ENCODE data around the gene ATRN.

The ATRN gene

GRCh38 chr20:3681931-3682781 lies 211.3 kb downstream of the ATRN start, which contains the start of gene ADAM33:
Gene ADAM33 (minus strand): TSS chr20:3682010. CDS start chr20:3682004, 6 bp downstream.
- WGBS (ENCODE audit: extremely low coverage, insufficient coverage, insufficient read length): no CpG with 5 or more reads among the region's 65 CpGs
- Histone ChIP-seq H3K23ac (ENCODE audit: low read length) (no peak within 1 kb of the TSS), H3K79me2 (ENCODE audit: control insufficient read depth, insufficient read depth, low read length, poor library complexity) (peaks cover 1% of the 10 kb centered on the region), H3K14ac (ENCODE audit: low read length) (peak within 1 kb of the TSS; percentile 67), H2AK5ac (ENCODE audit: low read length) (peak within 1 kb of the TSS; percentile 16), H3K79me1 (ENCODE audit: low read length) (peaks cover 8% of the 10 kb centered on the region), H4K91ac (ENCODE audit: low read depth, low read length) (peak within 1 kb of the TSS; percentile 65), H3K4me3 (ENCODE audit: low read depth, low read length) (peak within 1 kb of the TSS; percentile 85), H2AFZ (ENCODE audit: insufficient read depth, low read length, poor library complexity) (peak within 1 kb of the TSS; percentile 89), H3K9ac (ENCODE audit: low read length) (peak within 1 kb of the TSS; percentile 20), H2BK12ac (ENCODE audit: low read length) (peak within 1 kb of the TSS; percentile 77), H3K27me3 (ENCODE audit: insufficient read depth, low read length) (peaks cover 2% of the 10 kb centered on the region), H2BK120ac (ENCODE audit: insufficient read depth, low read length, poor library complexity) (peak within 1 kb of the TSS; percentile 30), H3K27ac (ENCODE audit: low read depth, low read length) (no peak within 1 kb of the TSS), H2BK5ac (ENCODE audit: low read depth, low read length, poor library complexity) (no peak within 1 kb of the TSS), H3K4me1 (ENCODE audit: control insufficient read depth in 1 of 2, insufficient read depth in 2 of 2, low read length in 2 of 2) (peaks cover 29 to 32% of the 10 kb centered on the region in 2 experiments), H3K36me3 (ENCODE audit: control insufficient read depth in 1 of 2, insufficient read depth in 2 of 2, low read length in 2 of 2) (no peaks in the 10 kb centered on the region), H3K4ac (ENCODE audit: low read depth, low read length) (peak within 1 kb of the TSS; percentile 20), H4K8ac (ENCODE audit: low read depth, low read length) (peak within 1 kb of the TSS; percentile 62), H3K18ac (ENCODE audit: low read length) (peak within 1 kb of the TSS; percentile 38), H3K4me2 (ENCODE audit: low read length) (peak within 1 kb of the TSS; percentile 79), H4K12ac (ENCODE audit: low read depth, low read length) (no peak within 1 kb of the TSS), H3K9me3 (ENCODE audit: insufficient read depth, low read depth, low read length) (no peaks in the 10 kb centered on the region)
- no peak for DNase-seq

GRCh38 chr20:3685341-3685740 lies 214.5 kb downstream of the ATRN start:
- H3K18ac ChIP-seq (ENCODE audit: low read length): no peak overlapping the region
- H3K4me2 ChIP-seq (ENCODE audit: low read length): no peak overlapping the region
- no CpG with 5 or more reads among the region's 7 CpGs for WGBS (ENCODE audit: extremely low coverage, insufficient coverage, insufficient read length)
- no peak overlapping the region for H3K4ac ChIP-seq (ENCODE audit: low read depth, low read length)
- DNase-seq: no peak
- H3K27ac ChIP-seq (ENCODE audit: low read depth, low read length): no peak overlapping the region
- H3K9me3 ChIP-seq (ENCODE audit: insufficient read depth, low read depth, low read length): no peaks in the 10 kb centered on the region
- no peaks in the 10 kb centered on the region for H3K36me3 ChIP-seq (ENCODE audit: control insufficient read depth in 1 of 2, insufficient read depth in 2 of 2, low read length in 2 of 2)
- no peak overlapping the region for H3K14ac ChIP-seq (ENCODE audit: low read length)
- H2BK120ac ChIP-seq (ENCODE audit: insufficient read depth, low read length, poor library complexity): no peak overlapping the region
- H4K91ac ChIP-seq (ENCODE audit: low read depth, low read length): no peak overlapping the region
- H2AK5ac ChIP-seq (ENCODE audit: low read length): no peak overlapping the region
- peaks cover 2% of the 10 kb centered on the region for H3K27me3 ChIP-seq (ENCODE audit: insufficient read depth, low read length)
- H4K8ac ChIP-seq (ENCODE audit: low read depth, low read length): no peak overlapping the region
- peaks cover 5% of the 10 kb centered on the region for H3K79me1 ChIP-seq (ENCODE audit: low read length)
- no peak overlapping the region for H2BK5ac ChIP-seq (ENCODE audit: low read depth, low read length, poor library complexity)
- no peak overlapping the region for H2BK12ac ChIP-seq (ENCODE audit: low read length)
- no peak overlapping the region for H2AFZ ChIP-seq (ENCODE audit: insufficient read depth, low read length, poor library complexity)
- H3K23ac ChIP-seq (ENCODE audit: low read length): no peak overlapping the region
- no peak overlapping the region for H3K9ac ChIP-seq (ENCODE audit: low read length)
- H3K79me2 ChIP-seq (ENCODE audit: control insufficient read depth, insufficient read depth, low read length, poor library complexity): peaks cover 1% of the 10 kb centered on the region
- H3K4me3 ChIP-seq (ENCODE audit: low read depth, low read length): no peak overlapping the region
- no peak overlapping the region for H4K12ac ChIP-seq (ENCODE audit: low read depth, low read length)
- H3K4me1 ChIP-seq (ENCODE audit: control insufficient read depth in 1 of 2, insufficient read depth in 2 of 2, low read length in 2 of 2): peaks cover 13 to 15% of the 10 kb centered on the region in 2 experiments

GRCh38 chr20:3686421-3686820 lies 215.6 kb downstream of the ATRN start:
- H3K36me3 ChIP-seq (ENCODE audit: control insufficient read depth in 1 of 2, insufficient read depth in 2 of 2, low read length in 2 of 2): no peaks in the 10 kb centered on the region
- H3K27me3 ChIP-seq (ENCODE audit: insufficient read depth, low read length): peaks cover 2% of the 10 kb centered on the region
- H4K12ac ChIP-seq (ENCODE audit: low read depth, low read length): no peak overlapping the region
- no peak overlapping the region for H2AFZ ChIP-seq (ENCODE audit: insufficient read depth, low read length, poor library complexity)
- DNase-seq: no peak
- H2BK120ac ChIP-seq (ENCODE audit: insufficient read depth, low read length, poor library complexity): no peak overlapping the region
- no peak overlapping the region for H4K8ac ChIP-seq (ENCODE audit: low read depth, low read length)
- no peak overlapping the region for H3K4me2 ChIP-seq (ENCODE audit: low read length)
- H3K4ac ChIP-seq (ENCODE audit: low read depth, low read length): no peak overlapping the region
- H3K79me2 ChIP-seq (ENCODE audit: control insufficient read depth, insufficient read depth, low read length, poor library complexity): peaks cover 1% of the 10 kb centered on the region
- H3K4me1 ChIP-seq (ENCODE audit: control insufficient read depth in 1 of 2, insufficient read depth in 2 of 2, low read length in 2 of 2): peaks cover 4% of the 10 kb centered on the region in 2 experiments
- no peak overlapping the region for H3K23ac ChIP-seq (ENCODE audit: low read length)
- no peak overlapping the region for H4K91ac ChIP-seq (ENCODE audit: low read depth, low read length)
- H2BK5ac ChIP-seq (ENCODE audit: low read depth, low read length, poor library complexity): no peak overlapping the region
- no peak overlapping the region for H3K27ac ChIP-seq (ENCODE audit: low read depth, low read length)
- H2BK12ac ChIP-seq (ENCODE audit: low read length): no peak overlapping the region
- H3K9me3 ChIP-seq (ENCODE audit: insufficient read depth, low read depth, low read length): no peaks in the 10 kb centered on the region
- H2AK5ac ChIP-seq (ENCODE audit: low read length): no peak overlapping the region
- no peak overlapping the region for H3K9ac ChIP-seq (ENCODE audit: low read length)
- H3K79me1 ChIP-seq (ENCODE audit: low read length): peaks cover 2% of the 10 kb centered on the region
- no peak overlapping the region for H3K14ac ChIP-seq (ENCODE audit: low read length)
- H3K4me3 ChIP-seq (ENCODE audit: low read depth, low read length): no peak overlapping the region
- no peak overlapping the region for H3K18ac ChIP-seq (ENCODE audit: low read length)
- no CpG with 5 or more reads among the region's 7 CpGs for WGBS (ENCODE audit: extremely low coverage, insufficient coverage, insufficient read length)

GRCh38 chr20:3686867-3687321 lies 216.1 kb downstream of the ATRN start:
- no peak overlapping the region for H3K18ac ChIP-seq (ENCODE audit: low read length)
- WGBS (ENCODE audit: extremely low coverage, insufficient coverage, insufficient read length): no CpG with 5 or more reads among the region's 9 CpGs
- H2BK5ac ChIP-seq (ENCODE audit: low read depth, low read length, poor library complexity): no peak overlapping the region
- H2AFZ ChIP-seq (ENCODE audit: insufficient read depth, low read length, poor library complexity): no peak overlapping the region
- H3K4me1 ChIP-seq (ENCODE audit: control insufficient read depth in 1 of 2, insufficient read depth in 2 of 2, low read length in 2 of 2): no peaks in the 10 kb centered on the region
- H3K4ac ChIP-seq (ENCODE audit: low read depth, low read length): no peak overlapping the region
- H2BK120ac ChIP-seq (ENCODE audit: insufficient read depth, low read length, poor library complexity): no peak overlapping the region
- DNase-seq: no peak
- no peak overlapping the region for H3K14ac ChIP-seq (ENCODE audit: low read length)
- H4K12ac ChIP-seq (ENCODE audit: low read depth, low read length): no peak overlapping the region
- H3K27ac ChIP-seq (ENCODE audit: low read depth, low read length): no peak overlapping the region
- no peak overlapping the region for H3K9ac ChIP-seq (ENCODE audit: low read length)
- no peaks in the 10 kb centered on the region for H3K79me1 ChIP-seq (ENCODE audit: low read length)
- no peak overlapping the region for H4K91ac ChIP-seq (ENCODE audit: low read depth, low read length)
- no peak overlapping the region for H2BK12ac ChIP-seq (ENCODE audit: low read length)
- H3K79me2 ChIP-seq (ENCODE audit: control insufficient read depth, insufficient read depth, low read length, poor library complexity): no peaks in the 10 kb centered on the region
- H3K27me3 ChIP-seq (ENCODE audit: insufficient read depth, low read length): no peaks in the 10 kb centered on the region
- H4K8ac ChIP-seq (ENCODE audit: low read depth, low read length): no peak overlapping the region
- H3K23ac ChIP-seq (ENCODE audit: low read length): no peak overlapping the region
- no peak overlapping the region for H3K4me3 ChIP-seq (ENCODE audit: low read depth, low read length)
- H3K9me3 ChIP-seq (ENCODE audit: insufficient read depth, low read depth, low read length): no peaks in the 10 kb centered on the region
- no peak overlapping the region for H2AK5ac ChIP-seq (ENCODE audit: low read length)
- H3K36me3 ChIP-seq (ENCODE audit: control insufficient read depth in 1 of 2, insufficient read depth in 2 of 2, low read length in 2 of 2): no peaks in the 10 kb centered on the region
- H3K4me2 ChIP-seq (ENCODE audit: low read length): no peak overlapping the region
